Peyer's patch (tissue), 4 donors: ENCODE results near the gene CRTC1. TPM values are rescaled to one million over a fixed set of nuclear protein-coding genes. Genes with fewer than 3 reads are reported as not detected.

ENCODE experiments used
- DNase-seq, 3 donors: peaks; one replicate each; pipeline ENCODE4 v3.0.0-alpha.2; 2017 to 2019
- H3K27ac ChIP-seq, 4 donors: fragments of 200-600 bp; sonication (generic); one replicate each; pipeline ENCODE4 v1.5.1; 2016 to 2019
- H3K27me3 ChIP-seq, 2 donors: fragments of 200-600 bp; sonication (generic); one replicate each; pipeline ENCODE4 v1.5.1; 2019
- H3K36me3 ChIP-seq, 3 donors: fragments of 200-600 bp; sonication (generic); one replicate each; pipeline ENCODE4 v1.5.1; 2016 to 2019
- H3K4me1 ChIP-seq, 4 donors: fragments of 200-600 bp; sonication (generic); one replicate each; pipeline ENCODE4 v1.5.1; 2016 to 2019
- H3K4me3 ChIP-seq, 4 donors: fragments of 200-600 bp; sonication (generic); 1 replicate in 3 of 4; 2 replicates in 1 of 4; pipeline ENCODE4 v1.5.1; 2016 to 2019; ENCODE audit warnings: mild to moderate bottlenecking in 1 of 4
- H3K9me3 ChIP-seq, 4 donors: fragments of 200-600 bp; sonication (generic); one replicate each; pipeline ENCODE4 v1.5.1; 2016 to 2019; ENCODE audit warnings: mild to moderate bottlenecking in 1 of 4
- CTCF ChIP-seq, 6 experiments: fragments of 450-650 bp in 4 of 6; fragments of 200-600 bp in 2 of 6; sonication (generic) in 1 of 6; IDR thresholded peaks; one replicate each; pipeline ENCODE4 v1.5.1; 2017 to 2019; ENCODE audit warnings: antibody characterized with exemption in 6 of 6, mild to moderate bottlenecking in 3 of 6, moderate library complexity in 1 of 6
- POLR2A ChIP-seq, 2 donors: fragments of 450-650 bp; IDR thresholded peaks; one replicate each; pipeline ENCODE4 v1.5.1; 2017; ENCODE audit warnings: antibody characterized with exemption in 2 of 2, mild to moderate bottlenecking in 2 of 2, moderate library complexity in 2 of 2
- total RNA-seq, 4 donors: library from RNA; depleted of rRNA; stranded (reverse); fragments of >200 nt; gene quantifications; one replicate each; pipeline ENCODE4 v1.1.0, GENCODE V29; 2016

CRTC1 gene
- total RNA-seq, 4 donors from 2014 or later = 5.1 to 21.5 (median 9.4) TPM

- no peak for TF ChIP-seq POLR2A (IDR thresholded peaks at IDR 0.05)
- no peak for TF ChIP-seq CTCF (IDR thresholded peaks at IDR 0.05)
- no peaks in the 10 kb centered on the region for H3K27me3 ChIP-seq
- DNase-seq = no peak
Measured at GRCh38 chr19:18667531-18668251, 15.8 kb upstream of the CRTC1 start.

GRCh38 chr19:18668252-18668631, 15.2 kb upstream of the CRTC1 start:
- H3K4me3 ChIP-seq = no peak overlapping the region
- H3K27me3 ChIP-seq = no peaks in the 10 kb centered on the region
- H3K27ac ChIP-seq = no peak overlapping the region
- H3K4me1 ChIP-seq = no peaks in the 10 kb centered on the region
- DNase-seq = no peak
- H3K9me3 ChIP-seq = no peaks in the 10 kb centered on the region
- peaks cover 0 to 33% (median 0%) of the 10 kb centered on the region in 3 donors for H3K36me3 ChIP-seq
- TF ChIP-seq CTCF (IDR thresholded peaks at IDR 0.05) (no peak), POLR2A (IDR thresholded peaks at IDR 0.05) (no peak)

More at GRCh38 chr19:18667531-18668251, 15.8 kb upstream of the CRTC1 start:
- no peaks in the 10 kb centered on the region for H3K9me3 ChIP-seq
- peaks cover 0 to 33% (median 0%) of the 10 kb centered on the region in 3 donors for H3K36me3 ChIP-seq
- H3K4me3 ChIP-seq = no peak overlapping the region
- no peaks in the 10 kb centered on the region for H3K4me1 ChIP-seq
- no peak overlapping the region for H3K27ac ChIP-seq

GRCh38 chr19:18668744-18669523, 14.5 kb upstream of the CRTC1 start:
- Histone ChIP-seq H3K9me3 (no peaks in the 10 kb centered on the region), H3K36me3 (peaks cover 0 to 33% (median 0%) of the 10 kb centered on the region in 3 donors), H3K4me1 (no peaks in the 10 kb centered on the region), H3K4me3 (no peak overlapping the region), H3K27me3 (no peaks in the 10 kb centered on the region), H3K27ac (no peak overlapping the region)
- no peak for TF ChIP-seq POLR2A (IDR thresholded peaks at IDR 0.05)
- TF ChIP-seq CTCF (IDR thresholded peaks at IDR 0.05) = no peak
- no peak for DNase-seq

- Histone ChIP-seq H3K27me3 (no peaks in the 10 kb centered on the region), H3K36me3 (peaks cover 0 to 28% (median 0%) of the 10 kb centered on the region in 3 donors), H3K9me3 (no peaks in the 10 kb centered on the region), H3K4me3 (no peak overlapping the region), H3K27ac (no peak overlapping the region), H3K4me1 (no peaks in the 10 kb centered on the region)
- DNase-seq = no peak
- no peak for TF ChIP-seq POLR2A (IDR thresholded peaks at IDR 0.05)
- no peak for TF ChIP-seq CTCF (IDR thresholded peaks at IDR 0.05)
Measured at GRCh38 chr19:18669524-18669817, 14.0 kb upstream of the CRTC1 start.

- Histone ChIP-seq H3K36me3 (peaks cover 0 to 25% (median 0%) of the 10 kb centered on the region in 3 donors), H3K9me3 (no peaks in the 10 kb centered on the region), H3K4me3 (no peak overlapping the region), H3K27me3 (no peaks in the 10 kb centered on the region), H3K27ac (no peak overlapping the region), H3K4me1 (no peaks in the 10 kb centered on the region)
- no peak for TF ChIP-seq CTCF (IDR thresholded peaks at IDR 0.05)
- TF ChIP-seq POLR2A (IDR thresholded peaks at IDR 0.05) = no peak
- no peak for DNase-seq
Measured at GRCh38 chr19:18669883-18670282, 13.6 kb upstream of the CRTC1 start.
